HCT116 (cell line): Measurements from ENCODE around the gene DRGX. TPM values are rescaled to one million over a fixed set of nuclear protein-coding genes. Genes with fewer than 3 reads are reported as not detected.

Source experiments
- ATAC-seq: fragments of 200-7000 bp; cut with Tn5 transposase; 2 replicates; pipeline ENCODE4 v1.9.1; 2020; ENCODE audit warnings: mild to moderate bottlenecking, moderate library complexity
- BruUV-seq: library from RNA; stranded (reverse); fragments of 400-500 nt; replicated peaks from 2 replicates; lab custom pipeline; 2021; lab: Mats Ljungman, UMichigan
- CTCF ChIA-PET: fragments of 300-600 bp; sonication (Branson Sonifier 250); formaldehyde crosslinking; loops from one replicate; lab custom pipeline; 2021; ENCODE audit warnings: antibody characterized with exemption; lab: Charles Lee
- POLR2A ChIA-PET: fragments of 300-600, 350-600 bp; sonication (Branson Sonifier 250); formaldehyde crosslinking; loops from one replicate; lab custom pipeline; 2021; ENCODE audit warnings: antibody characterized with exemption; lab: Charles Lee
- RAD21 ChIA-PET, 2 experiments: fragments of 300-600 bp; sonication (Branson Sonifier 250); formaldehyde crosslinking; loops; one replicate each; lab custom pipeline; 2023; ENCODE audit warnings: low total read pairs in 2 of 2; ENCODE audit not compliant: uncharacterized antibody in 2 of 2, unreplicated experiment in 2 of 2, low non-redundant PET in 1 of 2; lab: Charles Lee
- DNase-seq: peaks from one replicate; pipeline ENCODE4 v3.0.0-alpha.2; 2010; ENCODE audit warnings: low read depth, low spot score
- H2AFZ ChIP-seq: fragments of 200-600 bp; shearing (Covaris generic), sonication (generic); 2 replicates; pipeline ENCODE4 v1.6.1; 2017; ENCODE audit warnings: low read depth, mixed run types, mixed read lengths, antibody characterized with exemption, low read length; ENCODE audit not compliant: poor library complexity, severe bottlenecking
- H3K27ac ChIP-seq: 2 replicates; pipeline ENCODE4 v1.5.1; 2012; ENCODE audit warnings: low read depth, low read length
- H3K27me3 ChIP-seq: fragments of 200-600 bp; sonication (generic); 2 replicates; pipeline ENCODE4 v1.6.1; 2016; ENCODE audit warnings: mixed run types, low read length, mixed read lengths; ENCODE audit not compliant: insufficient read depth
- H3K36me3 ChIP-seq, 2 experiments: fragments of 200-500 bp in 1 of 2; fragments of 200-600 bp in 1 of 2; sonication (Bioruptor generic) in 1 of 2; sonication (generic) in 1 of 2; 2 replicates each; pipeline versions ENCODE4 v1.5.1 to v1.6.1; 2014 to 2016; ENCODE audit warnings: low read length in 2 of 2, inconsistent platforms in 1 of 2, mixed read lengths in 1 of 2, mixed run types in 1 of 2; ENCODE audit not compliant: insufficient read depth in 2 of 2, control insufficient read depth in 1 of 2
- H3K4me1 ChIP-seq, 2 experiments: fragments of 200-600 bp in 1 of 2; sonication (generic) in 1 of 2; 2 replicates each; pipeline versions ENCODE4 v1.5.1 to v1.6.1; 2012 to 2017; ENCODE audit warnings: low read length in 2 of 2, inconsistent platforms in 1 of 2, mild to moderate bottlenecking in 1 of 2, mixed read lengths in 1 of 2, mixed run types in 1 of 2, moderate library complexity in 1 of 2; ENCODE audit not compliant: insufficient read depth in 2 of 2, control insufficient read depth in 1 of 2
- H3K4me2 ChIP-seq: fragments of 200-600 bp; sonication (generic); 2 replicates; pipeline ENCODE4 v1.6.1; 2017; ENCODE audit warnings: mixed run types, low read length, mixed read lengths
- H3K4me3 ChIP-seq, 2 experiments: fragments of 200-600 bp in 1 of 2; sonication (generic) in 1 of 2; replicated peaks in 1 of 2; 2 replicates each; pipeline ENCODE4 v1.5.1; 2011 to 2016; ENCODE audit warnings: low read length in 2 of 2, control low read depth in 1 of 2, low read depth in 1 of 2, mild to moderate bottlenecking in 1 of 2, mixed read lengths in 1 of 2, mixed run types in 1 of 2
- H3K79me2 ChIP-seq: fragments of 200-600 bp; sonication (generic); 2 replicates; pipeline ENCODE4 v1.6.1; 2017; ENCODE audit warnings: mild to moderate bottlenecking, mixed run types, low read length, moderate library complexity, mixed read lengths; ENCODE audit not compliant: insufficient read depth
- H3K9ac ChIP-seq: fragments of 200-600 bp; sonication (generic); 2 replicates; pipeline ENCODE4 v1.6.1; 2016; ENCODE audit warnings: low read length, mixed read lengths
- H3K9me2 ChIP-seq: fragments of 200-600 bp; sonication (generic), shearing (Covaris generic); 2 replicates; pipeline ENCODE4 v1.6.1; 2017; ENCODE audit warnings: mixed run types, mild to moderate bottlenecking, moderate library complexity; ENCODE audit not compliant: insufficient read depth
- H3K9me3 ChIP-seq, 2 experiments: fragments of 200-500 bp in 1 of 2; fragments of 200-600 bp in 1 of 2; sonication (Bioruptor generic) in 1 of 2; sonication (generic) in 1 of 2; 2 replicates each; pipeline ENCODE4 v1.6.1; 2014 to 2017; ENCODE audit warnings: low read length in 2 of 2, mixed read lengths in 2 of 2, inconsistent platforms in 1 of 2, low read depth in 1 of 2, mild to moderate bottlenecking in 1 of 2, mixed run types in 1 of 2, moderate library complexity in 1 of 2; ENCODE audit not compliant: control insufficient read depth in 1 of 2, insufficient read depth in 1 of 2
- H4K20me1 ChIP-seq: fragments of 200-600 bp; sonication (generic), shearing (Covaris generic); 2 replicates; pipeline ENCODE4 v1.6.1; 2017; ENCODE audit warnings: mixed run types, mild to moderate bottlenecking, moderate library complexity; ENCODE audit not compliant: insufficient read depth
- CBX3 ChIP-seq: IDR thresholded peaks from 2 replicates; pipeline ENCODE4 v1.6.1; 2012; ENCODE audit warnings: low read depth
- CTCF ChIP-seq, 3 experiments: fragments of 200-600 bp in 1 of 3; sonication (generic) in 1 of 3; IDR thresholded peaks in 2 of 3; conservative IDR thresholded peaks in 1 of 3; 2 replicates each; pipeline ENCODE4 v1.5.1; 2012 to 2017; ENCODE audit warnings: low read depth in 2 of 3, low read length in 2 of 3, antibody characterized with exemption in 1 of 3, borderline replicate concordance in 1 of 3, control low read depth in 1 of 3, mild to moderate bottlenecking in 1 of 3, mixed read lengths in 1 of 3, mixed run types in 1 of 3, moderate library complexity in 1 of 3; ENCODE audit not compliant: insufficient read depth in 1 of 3
- EZH2phosphoT487 ChIP-seq: fragments of 200-600 bp; IDR thresholded peaks from 2 replicates; pipeline ENCODE4 v1.6.1; 2018; ENCODE audit warnings: antibody characterized with exemption, borderline replicate concordance
- POLR2AphosphoS5 ChIP-seq: IDR thresholded peaks from 2 replicates; pipeline ENCODE4 v1.6.1; 2011; ENCODE audit warnings: mild to moderate bottlenecking, low read depth, low read length, moderate library complexity
- SRF ChIP-seq: IDR thresholded peaks from 2 replicates; pipeline ENCODE4 v1.6.1; 2012; ENCODE audit warnings: low read depth
- intact Hi-C: fragments of 100-400 bp; cut with micrococcal nuclease; formaldehyde crosslinking; loops from 2 replicates; pipeline ENCODE4 v1.10.0; 2022
- total RNA-seq: library from RNA; stranded (reverse); gene quantifications from one replicate; pipeline ENCODE4 v1.2.1, GENCODE V29; 2021; ENCODE audit not compliant: unreplicated experiment

DRGX gene
- total RNA-seq, 1 experiment from 2014 or later = not detected

GRCh38 chr10:49442863-49443262 is 47.0 kb upstream of the DRGX start:
- no peaks in the 10 kb centered on the region for H3K4me1 ChIP-seq
- no peak overlapping the region for H3K4me2 ChIP-seq
- no peak overlapping the region for H3K9ac ChIP-seq
- RAD21 ChIA-PET = no interaction called here
- no peaks in the 10 kb centered on the region for H3K36me3 ChIP-seq
- TF ChIP-seq SRF (no peak), CBX3 (no peak), POLR2AphosphoS5 (no peak), EZH2phosphoT487 (no peak), CTCF (IDR thresholded peaks at IDR 0.05 in 2 of 3, conservative IDR thresholded peaks at IDR 0.05 in 1 of 3; ENCODE audit: borderline replicate concordance in 1 of 3, insufficient read depth in 1 of 3, low read depth in 2 of 3, low read length in 2 of 3) (no peak)
- TF ChIP-seq, all 23 proteins: peak for 0
- ChIA-PET POLR2A (no interaction called here), CTCF (no interaction called here)
- Histone ChIP-seq H3K4me3 (no peak overlapping the region), H3K27ac (no peak overlapping the region), H3K27me3 (no peaks in the 10 kb centered on the region), H2AFZ (no peak overlapping the region), H4K20me1 (no peaks in the 10 kb centered on the region), H3K9me3 (no peaks in the 10 kb centered on the region), H3K79me2 (no peaks in the 10 kb centered on the region), H3K9me2 (no peaks in the 10 kb centered on the region)
- no TSS peak for BruUV-seq
- intact Hi-C loops = no loop called here
- DNase-seq (no peak), ATAC-seq (no peak)

GRCh38 chr10:49441488-49442476 is 45.9 kb upstream of the DRGX start:
- H3K9me2 ChIP-seq = no peaks in the 10 kb centered on the region
- ATAC-seq = no peak
- H3K4me3 ChIP-seq = no peak overlapping the region
- ChIA-PET CTCF (no interaction called here), POLR2A (no interaction called here), RAD21 (no interaction called here)
- no peak overlapping the region for H3K9ac ChIP-seq
- no peaks in the 10 kb centered on the region for H3K9me3 ChIP-seq
- TF ChIP-seq SRF = no peak
- no peak overlapping the region for H3K27ac ChIP-seq
- no peak overlapping the region for H2AFZ ChIP-seq
- H3K4me2 ChIP-seq = no peak overlapping the region
- DNase-seq = no peak
- H3K79me2 ChIP-seq = no peaks in the 10 kb centered on the region
- H3K36me3 ChIP-seq = no peaks in the 10 kb centered on the region
- intact Hi-C loops = no loop called here
- H3K27me3 ChIP-seq = no peaks in the 10 kb centered on the region
- H4K20me1 ChIP-seq = no peaks in the 10 kb centered on the region
- H3K4me1 ChIP-seq = no peaks in the 10 kb centered on the region
- BruUV-seq = no TSS peak
